Erythroblast (primary cell): ENCODE data around the gene SLC25A44.

Experiments
- GATA1 ChIP-seq: IDR thresholded peaks from 2 replicates; pipeline ENCODE4 v1.6.1; 2011; ENCODE audit warnings: low read depth, mild to moderate bottlenecking, control low read depth, low read length, moderate library complexity
- POLR2A ChIP-seq: IDR thresholded peaks from 2 replicates; pipeline ENCODE4 v1.6.1; 2011; ENCODE audit warnings: mild to moderate bottlenecking, low read length

DNA sequence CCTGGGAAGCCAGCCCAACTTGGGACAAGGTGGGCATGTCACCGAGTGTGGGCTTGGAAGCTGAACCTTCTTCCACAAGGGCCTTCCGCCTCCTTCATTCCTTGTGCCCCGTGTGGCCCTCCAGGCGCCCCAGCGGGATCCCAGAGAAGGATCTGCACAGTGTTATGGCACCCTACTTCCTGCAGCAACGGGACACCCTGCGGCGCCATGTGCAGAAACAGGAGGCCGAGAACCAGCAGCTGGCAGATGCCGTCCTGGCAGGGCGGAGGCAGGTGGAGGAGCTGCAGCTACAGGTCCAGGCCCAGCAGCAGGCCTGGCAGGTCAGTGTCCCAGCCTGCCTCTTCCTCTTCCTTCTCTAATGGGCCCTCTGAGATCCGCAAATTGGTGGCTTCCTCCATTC lies 42.3 kb downstream of the SLC25A44 start:
- TF ChIP-seq POLR2A (no peak), GATA1 (no peak)
